SJCRH30 (cell line): ENCODE measurements around the gene SMAP1. TPM values are rescaled to one million over a fixed set of nuclear protein-coding genes. Genes with fewer than 3 reads are reported as not detected.

Experiments
- DNase-seq, 2 experiments: peaks; one replicate each; pipeline ENCODE4 v3.0.0-alpha.2; 2015 to 2020
- H3K27ac ChIP-seq: fragments of 250-450 bp; sonication (Bioruptor Pico); 2 replicates; pipeline ENCODE4 v1.5.1; 2020; ENCODE audit warnings: mild to moderate bottlenecking, moderate library complexity
- H3K27me3 ChIP-seq: fragments of 250-450 bp; sonication (Bioruptor Pico); 2 replicates; pipeline ENCODE4 v1.5.1; 2020; ENCODE audit warnings: mild to moderate bottlenecking, moderate library complexity
- H3K36me3 ChIP-seq: fragments of 250-450 bp; sonication (Bioruptor Pico); 2 replicates; pipeline ENCODE4 v1.5.1; 2020; ENCODE audit warnings: mild to moderate bottlenecking, moderate library complexity
- H3K4me1 ChIP-seq: fragments of 250-450 bp; sonication (Bioruptor Pico); 2 replicates; pipeline ENCODE4 v1.5.1; 2020; ENCODE audit warnings: mild to moderate bottlenecking, moderate library complexity
- H3K4me3 ChIP-seq: fragments of 250-450 bp; sonication (Bioruptor Pico); 2 replicates; pipeline ENCODE4 v1.5.1; 2020; ENCODE audit warnings: mild to moderate bottlenecking, moderate library complexity
- H3K9me3 ChIP-seq: fragments of 250-450 bp; sonication (Bioruptor Pico); replicated peaks from 2 replicates; pipeline ENCODE4 v1.5.1; 2020; ENCODE audit warnings: mild to moderate bottlenecking, moderate library complexity
- total RNA-seq: library from RNA; depleted of rRNA; stranded (reverse); fragments of >200 nt; shearing (Covaris generic); gene quantifications from 2 replicates; pipeline ENCODE4 v1.2.3, GENCODE V29; 2014; rRNA removed

Gene SMAP1
- total RNA-seq, result 35.5 and 35.7 TPM in 2 replicates

DNA sequence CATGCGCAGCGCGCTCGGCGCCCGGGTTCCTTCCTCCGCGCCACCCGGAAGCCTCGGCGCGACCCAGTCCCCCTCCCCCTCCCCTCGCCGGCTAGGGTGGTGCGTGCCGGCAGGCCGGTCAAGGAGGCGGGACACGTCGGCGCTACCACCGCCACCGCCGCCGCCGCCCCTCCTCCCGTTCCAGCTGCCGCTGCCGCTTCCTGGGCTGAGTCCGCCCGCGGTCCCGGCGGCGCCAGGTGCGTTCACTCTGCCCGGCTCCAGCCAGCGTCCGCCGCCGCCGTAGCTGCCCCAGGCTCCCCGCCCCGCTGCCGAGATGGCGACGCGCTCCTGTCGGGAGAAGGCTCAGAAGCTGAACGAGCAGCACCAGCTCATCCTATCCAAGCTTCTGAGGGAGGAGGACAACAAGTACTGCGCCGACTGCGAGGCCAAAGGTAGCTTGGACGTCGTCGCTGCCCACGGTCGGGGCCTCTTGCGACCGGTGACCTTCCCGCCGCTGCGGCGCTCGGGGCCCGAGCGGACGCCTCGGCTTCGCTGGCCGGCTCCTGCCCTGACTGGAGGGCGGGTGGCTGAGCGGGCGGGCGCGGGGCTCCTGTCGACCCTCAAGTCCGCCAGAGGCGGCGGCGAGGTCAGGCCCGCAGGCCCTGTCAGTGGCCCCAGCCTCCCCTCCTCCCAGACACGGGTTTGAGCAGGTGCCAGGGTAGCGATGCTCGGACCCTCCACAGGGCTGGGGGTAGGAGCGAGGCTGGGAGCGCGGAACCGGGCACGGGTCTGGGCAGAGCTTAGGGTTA lies at the start of gene SMAP1:
Gene SMAP1 (plus strand): TSS at position 173 of the 788 bp plus-strand sequence. CDS start 141 bp downstream, at position 314.
- peak within 1 kb of the TSS; percentile 86 for H3K27ac ChIP-seq
- no peaks in the 10 kb centered on the region for H3K27me3 ChIP-seq
- no peaks in the 10 kb centered on the region for H3K9me3 ChIP-seq
- H3K4me3 ChIP-seq, result peak within 1 kb of the TSS; percentile 93
- peaks cover 5% of the 10 kb centered on the region; the same call in 1 of the 2 replicates for H3K4me1 ChIP-seq
- peak; percentile 96 for DNase-seq
- H3K36me3 ChIP-seq, result no peaks in the 10 kb centered on the region

DNA sequence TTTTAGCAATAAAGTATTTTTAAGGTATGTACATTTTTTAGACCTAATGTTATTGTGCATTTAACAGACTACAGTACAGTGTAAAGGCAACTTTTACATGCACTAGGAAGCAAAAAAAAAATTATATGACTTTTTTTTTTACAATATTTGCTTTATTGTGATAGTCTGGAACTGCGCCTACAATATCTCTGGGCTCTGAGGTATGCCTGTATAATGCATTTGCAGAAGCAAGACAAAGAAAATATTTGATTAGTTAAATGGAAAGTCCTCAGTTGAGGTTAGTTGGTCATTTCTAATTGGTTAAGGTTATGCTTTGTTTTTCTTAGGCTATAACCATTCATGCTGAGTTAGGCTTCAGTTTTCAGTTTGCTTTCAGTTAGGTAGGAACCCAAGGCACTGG lies 46.9 kb upstream of the SMAP1 start:
- DNase-seq, result no peak

DNA sequence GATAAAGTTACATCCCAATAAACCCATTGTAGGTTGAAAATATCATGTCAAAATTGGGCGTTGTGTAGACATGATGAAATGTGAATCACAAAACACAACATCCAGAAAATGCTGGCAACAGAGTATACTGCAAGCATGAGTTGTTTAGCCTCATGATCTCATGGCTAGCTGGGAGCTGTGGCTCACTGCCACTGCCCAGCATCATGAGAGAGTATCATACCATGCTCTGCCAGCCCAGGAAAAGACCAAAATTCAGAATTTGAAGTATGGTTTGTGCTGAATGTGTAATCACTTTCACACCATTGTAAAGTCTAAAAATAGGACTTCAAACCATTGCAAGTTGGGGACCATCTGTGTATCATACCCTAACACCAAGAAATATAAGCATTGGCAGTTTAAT lies 45.2 kb upstream of the SMAP1 start:
- H3K4me1 ChIP-seq, result no peaks in the 10 kb centered on the region
- no peaks in the 10 kb centered on the region for H3K27me3 ChIP-seq
- H3K4me3 ChIP-seq, result no peak overlapping the region
- DNase-seq, result no peak
- no peaks in the 10 kb centered on the region; the same call in 1 of the 2 replicates for H3K9me3 ChIP-seq
- H3K36me3 ChIP-seq, result no peaks in the 10 kb centered on the region
- no peak overlapping the region for H3K27ac ChIP-seq

More for the DNA sequence above, 46.9 kb upstream of the SMAP1 start:
- H3K4me3 ChIP-seq, result no peak overlapping the region
- H3K36me3 ChIP-seq, result no peaks in the 10 kb centered on the region
- H3K4me1 ChIP-seq, result no peaks in the 10 kb centered on the region
- H3K27me3 ChIP-seq, result no peaks in the 10 kb centered on the region
- no peak overlapping the region for H3K27ac ChIP-seq
- no peaks in the 10 kb centered on the region; the same call in 1 of the 2 replicates for H3K9me3 ChIP-seq

DNA sequence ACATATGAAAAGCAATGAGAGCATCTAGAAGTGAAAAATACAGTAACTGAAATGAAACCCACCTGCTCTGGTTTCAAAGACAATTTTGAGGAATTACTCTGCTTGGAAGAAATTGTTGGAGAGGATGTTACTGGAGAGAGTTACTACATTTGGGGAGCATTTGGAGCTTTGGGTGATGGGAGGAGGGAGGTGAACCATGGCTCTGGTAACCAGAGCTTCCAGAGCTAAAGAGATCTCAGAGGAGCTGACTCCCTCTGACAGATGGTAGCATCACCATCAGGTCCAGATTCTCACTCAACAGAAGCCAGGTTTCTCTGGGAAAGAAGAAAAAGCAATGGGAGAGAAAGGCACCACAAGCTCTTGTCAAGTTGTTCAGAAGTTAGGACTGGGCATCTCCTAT lies 42.2 kb upstream of the SMAP1 start:
- H3K9me3 ChIP-seq, result no peaks in the 10 kb centered on the region; the same call in 1 of the 2 replicates
- DNase-seq, result no peak
- H3K36me3 ChIP-seq, result no peaks in the 10 kb centered on the region
- H3K27ac ChIP-seq, result no peak overlapping the region
- no peaks in the 10 kb centered on the region for H3K27me3 ChIP-seq
- no peaks in the 10 kb centered on the region for H3K4me1 ChIP-seq
- H3K4me3 ChIP-seq, result no peak overlapping the region

DNA sequence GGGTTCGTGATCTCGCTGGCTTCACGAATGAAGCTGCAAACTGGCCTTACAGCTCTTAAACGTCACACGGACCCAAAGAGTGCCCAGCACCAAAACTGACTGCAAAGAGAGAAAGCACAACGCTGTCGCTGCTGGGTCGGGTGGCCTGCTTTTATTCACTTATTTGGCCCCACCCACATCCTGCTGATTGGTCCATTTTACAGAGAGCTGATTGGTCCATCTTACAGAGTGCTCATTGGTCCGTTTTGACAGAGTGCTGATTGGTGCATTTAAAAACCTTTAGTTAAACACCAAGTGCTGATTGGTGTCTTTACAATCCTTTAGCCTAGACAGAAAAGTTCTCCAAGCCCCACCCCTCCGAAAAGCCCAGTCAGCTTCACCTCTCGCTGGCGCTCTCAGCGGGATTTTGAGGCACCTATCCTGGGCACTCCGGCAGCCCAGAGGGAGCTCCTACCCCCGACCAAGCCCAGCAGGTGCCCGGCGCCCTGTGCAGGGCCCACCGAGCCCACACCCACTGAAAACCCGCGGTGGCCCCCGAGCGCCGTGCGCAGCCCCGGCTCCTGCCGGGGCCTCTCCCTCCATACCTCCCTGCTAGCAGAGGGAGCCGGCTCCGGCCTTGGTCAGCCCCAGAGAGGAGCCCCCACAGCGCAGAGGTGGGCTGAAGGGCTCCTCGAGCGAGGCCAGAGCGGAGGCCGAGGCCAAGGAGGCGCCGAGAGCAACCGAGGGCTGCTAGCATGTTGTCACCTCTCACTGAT lies 40.0 kb upstream of the SMAP1 start:
- H3K4me3 ChIP-seq, result no peak overlapping the region
- no peaks in the 10 kb centered on the region for H3K36me3 ChIP-seq
- no peaks in the 10 kb centered on the region for H3K9me3 ChIP-seq
- no peaks in the 10 kb centered on the region for H3K4me1 ChIP-seq
- DNase-seq, result no peak
- H3K27ac ChIP-seq, result no peak overlapping the region
- H3K27me3 ChIP-seq, result no peaks in the 10 kb centered on the region

DNA sequence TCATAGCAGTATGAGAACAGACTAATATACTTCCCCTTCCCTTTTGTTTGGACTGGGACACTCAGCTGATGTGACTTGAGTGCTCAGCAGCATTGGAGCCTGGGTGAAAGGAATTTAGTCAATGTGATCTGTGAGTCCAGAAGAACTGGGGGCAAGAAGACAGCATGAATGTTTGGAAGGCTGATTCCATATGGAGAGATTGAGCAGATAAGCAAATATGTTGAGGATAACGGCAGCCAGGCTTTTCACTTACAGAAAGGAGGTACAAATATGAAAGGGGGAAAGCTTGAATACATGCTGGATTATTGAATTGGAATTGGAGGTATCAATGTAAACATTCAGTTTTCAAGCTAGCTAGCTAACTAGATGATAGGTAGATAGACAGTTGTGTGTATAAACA lies 37.8 kb upstream of the SMAP1 start:
- no peak overlapping the region for H3K27ac ChIP-seq
- no peak for DNase-seq
- H3K9me3 ChIP-seq, result no peaks in the 10 kb centered on the region
- no peaks in the 10 kb centered on the region for H3K4me1 ChIP-seq
- no peaks in the 10 kb centered on the region for H3K36me3 ChIP-seq
- no peaks in the 10 kb centered on the region for H3K27me3 ChIP-seq
- H3K4me3 ChIP-seq, result no peak overlapping the region

DNA sequence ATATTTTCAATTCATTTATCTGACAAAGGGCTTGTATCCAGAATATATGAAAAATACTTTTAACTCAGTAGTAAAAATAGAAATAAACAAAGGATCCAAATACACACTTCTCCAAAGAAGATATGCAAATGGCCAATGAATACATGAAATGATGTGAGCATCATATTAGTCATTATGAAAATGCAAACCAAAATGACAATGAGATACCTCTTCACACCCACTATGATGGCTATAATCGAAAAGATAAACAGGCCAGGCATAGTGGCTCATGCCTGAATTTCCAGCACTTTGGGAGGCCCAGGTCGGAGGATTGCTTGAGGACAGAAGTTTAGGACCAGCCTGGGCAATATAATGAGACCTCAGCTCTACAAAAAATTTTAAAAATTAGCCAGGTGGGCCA lies 33.8 kb upstream of the SMAP1 start:
- Histone ChIP-seq H3K9me3 (no peaks in the 10 kb centered on the region), H3K4me3 (no peak overlapping the region), H3K4me1 (no peaks in the 10 kb centered on the region), H3K27me3 (no peaks in the 10 kb centered on the region; the same call in 1 of the 2 replicates), H3K27ac (no peak overlapping the region), H3K36me3 (no peaks in the 10 kb centered on the region)
- DNase-seq, result no peak

DNA sequence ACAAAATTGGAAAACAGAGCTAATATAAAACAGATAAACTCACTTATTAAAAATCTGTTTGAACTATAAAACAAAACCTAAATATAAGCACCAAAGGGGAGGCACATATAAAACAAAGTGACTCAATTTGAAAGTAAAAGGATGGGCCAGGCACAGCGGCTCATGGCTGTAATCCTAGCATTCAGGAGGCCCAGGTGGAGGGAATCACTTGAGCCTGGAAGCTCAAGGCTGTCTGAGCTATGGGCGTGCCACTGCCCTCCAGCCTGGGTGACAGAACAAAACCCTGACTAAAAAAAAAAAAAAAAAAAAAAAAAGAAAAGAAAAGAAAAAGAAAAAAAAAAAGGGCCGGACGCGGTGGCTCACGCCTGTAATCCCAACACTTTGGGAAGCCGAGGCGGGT lies 31.1 kb upstream of the SMAP1 start:
- DNase-seq, result no peak
- no peak overlapping the region for H3K4me3 ChIP-seq
- no peak overlapping the region for H3K27ac ChIP-seq
- no peaks in the 10 kb centered on the region for H3K36me3 ChIP-seq
- H3K27me3 ChIP-seq, result peaks cover 3% of the 10 kb centered on the region; the same call in 1 of the 2 replicates
- H3K4me1 ChIP-seq, result no peaks in the 10 kb centered on the region
- no peaks in the 10 kb centered on the region for H3K9me3 ChIP-seq

DNA sequence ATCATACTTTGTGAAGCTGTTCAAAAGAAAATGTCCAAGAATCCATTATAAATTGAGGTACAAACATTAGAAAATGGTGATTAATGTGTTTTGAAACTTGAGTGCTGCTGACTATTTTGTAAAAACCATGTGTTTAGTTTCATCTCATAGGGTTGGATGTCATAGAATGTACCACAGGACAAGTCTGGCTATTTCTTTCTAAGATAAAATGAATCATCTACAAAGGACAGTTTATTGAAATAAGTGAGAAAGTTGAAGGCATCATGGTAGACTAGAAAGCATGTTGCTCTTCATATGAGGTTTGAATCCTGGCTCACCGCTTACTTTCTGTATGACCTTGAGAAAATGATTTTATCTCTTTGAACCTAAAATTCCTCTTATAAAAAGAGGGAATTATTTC lies 29.2 kb upstream of the SMAP1 start:
- Histone ChIP-seq H3K27me3 (peaks cover 3% of the 10 kb centered on the region; the same call in 1 of the 2 replicates), H3K4me3 (no peak overlapping the region), H3K27ac (no peak overlapping the region), H3K36me3 (no peaks in the 10 kb centered on the region), H3K4me1 (no peaks in the 10 kb centered on the region), H3K9me3 (no peaks in the 10 kb centered on the region)
- DNase-seq, result no peak

DNA sequence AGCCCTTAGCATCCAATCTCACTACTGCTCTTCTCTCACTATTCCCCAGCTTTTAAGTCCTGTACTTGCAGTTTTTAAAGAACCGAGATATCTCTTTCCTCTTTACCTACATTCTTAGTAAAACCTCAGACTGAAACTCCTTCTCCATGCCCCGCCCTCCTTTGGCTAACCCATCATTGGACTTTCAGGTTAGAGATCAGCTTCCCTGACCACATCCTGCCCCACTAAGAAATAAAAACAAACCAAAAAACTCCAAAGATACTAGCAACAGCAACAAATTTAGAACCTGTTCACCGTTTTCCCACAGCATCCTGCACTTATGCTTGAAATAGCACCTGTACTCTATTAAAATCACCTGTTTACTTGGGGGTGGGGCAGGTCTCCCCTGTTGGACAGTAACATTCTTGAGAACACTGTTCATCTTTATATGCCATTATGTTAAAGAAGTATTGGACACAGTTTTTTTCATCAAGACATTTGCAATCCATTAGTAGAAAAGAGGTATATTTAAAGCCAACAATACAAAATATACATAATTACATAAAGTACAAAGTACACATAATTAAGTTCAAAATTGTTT lies 16.3 kb upstream of the SMAP1 start:
- Histone ChIP-seq H3K27me3 (0 out of 2 replicates have a peak, but pooled peaks cover 2% of the 10 kb centered on the region), H3K4me1 (no peaks in the 10 kb centered on the region), H3K4me3 (no peak overlapping the region)

DNA sequence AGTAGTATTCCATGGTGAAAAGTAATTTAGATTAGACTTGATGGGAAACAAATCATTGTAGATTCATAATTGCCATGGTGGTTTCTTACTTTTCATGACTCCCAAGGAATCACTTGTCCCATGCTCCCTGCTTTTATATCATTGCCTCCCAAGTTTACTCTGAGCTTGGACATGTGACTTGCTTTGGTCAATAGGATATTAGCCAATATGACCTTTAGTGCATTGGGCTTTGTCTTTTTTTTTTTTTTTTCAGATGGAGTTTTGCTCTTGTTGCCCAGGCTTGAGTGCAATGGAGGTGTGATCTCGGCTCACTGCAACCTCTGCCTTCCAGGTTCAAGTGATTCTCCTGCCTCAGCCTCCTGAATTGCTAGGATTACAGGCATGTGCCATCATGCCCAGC lies 15.5 kb upstream of the SMAP1 start:
- DNase-seq, result no peak
- H3K9me3 ChIP-seq, result no peaks in the 10 kb centered on the region
- H3K4me1 ChIP-seq, result no peaks in the 10 kb centered on the region
- 0 out of 2 replicates have a peak, but pooled peaks cover 2% of the 10 kb centered on the region for H3K27me3 ChIP-seq
- H3K36me3 ChIP-seq, result no peaks in the 10 kb centered on the region
- H3K27ac ChIP-seq, result no peak overlapping the region
- H3K4me3 ChIP-seq, result no peak overlapping the region

More for the DNA sequence above, 16.3 kb upstream of the SMAP1 start:
- Histone ChIP-seq H3K36me3 (no peaks in the 10 kb centered on the region), H3K9me3 (no peaks in the 10 kb centered on the region), H3K27ac (no peak overlapping the region)
- no peak for DNase-seq

DNA sequence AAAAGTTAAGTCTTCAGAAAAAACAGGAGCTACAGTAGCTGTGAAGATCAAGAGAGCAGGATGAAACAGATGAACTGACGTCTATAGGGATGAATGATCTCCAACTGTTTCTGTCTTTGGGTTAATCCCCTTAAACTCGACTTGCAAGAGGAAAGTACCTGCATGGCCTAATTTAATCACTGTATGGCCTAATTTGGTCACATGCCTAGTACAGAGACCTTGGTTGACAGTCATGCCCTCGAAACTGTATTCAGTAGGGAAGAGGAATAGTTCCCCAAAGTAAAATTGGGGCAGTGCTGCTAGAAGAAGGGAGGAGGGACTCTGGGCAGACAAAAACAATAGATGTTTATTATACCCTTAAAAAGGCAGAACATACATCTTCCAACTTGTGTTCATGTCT lies 10.0 kb upstream of the SMAP1 start:
- no peaks in the 10 kb centered on the region for H3K36me3 ChIP-seq

DNA sequence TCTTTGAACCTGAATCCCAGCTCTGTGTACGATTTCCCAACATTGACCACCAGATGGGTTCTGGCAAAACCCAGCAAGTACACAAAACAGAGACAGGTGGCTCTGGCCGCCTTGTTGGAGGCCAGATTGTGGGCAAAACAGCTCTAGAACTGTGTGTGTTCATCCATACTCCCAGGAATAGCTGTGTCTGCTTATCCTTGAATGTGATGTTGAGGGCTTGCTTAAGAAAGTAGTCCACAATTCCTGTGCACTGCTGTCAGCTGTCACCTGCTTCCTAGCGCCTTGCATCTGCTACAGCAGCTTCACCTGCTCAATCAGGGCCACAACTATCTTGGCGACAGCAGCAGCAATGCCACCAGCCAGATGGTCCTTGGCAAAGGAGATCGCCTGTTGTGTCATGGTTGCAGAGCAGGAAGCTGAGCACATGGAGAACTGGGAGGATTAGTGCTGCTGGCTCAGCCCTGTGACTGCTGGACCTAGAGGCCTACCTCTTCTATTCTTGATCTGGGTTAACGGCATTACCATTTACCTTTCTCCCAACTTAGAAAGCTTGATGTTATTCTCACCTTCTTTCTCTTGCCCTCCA lies 3.7 kb upstream of the SMAP1 start:
- DNase-seq, result no peak
- H3K9me3 ChIP-seq, result 0 out of 2 replicates have a peak, but pooled peaks cover 4% of the 10 kb centered on the region
- H3K4me1 ChIP-seq, result no peaks in the 10 kb centered on the region; the same call in 1 of the 2 replicates
- no peak overlapping the region for H3K27ac ChIP-seq
- H3K27me3 ChIP-seq, result 0 out of 2 replicates have a peak, but pooled peaks cover 3% of the 10 kb centered on the region
- H3K36me3 ChIP-seq, result no peaks in the 10 kb centered on the region
- H3K4me3 ChIP-seq, result no peak overlapping the region

More for the DNA sequence above, 10.0 kb upstream of the SMAP1 start:
- no peak for DNase-seq
- no peak overlapping the region for H3K4me3 ChIP-seq
- H3K4me1 ChIP-seq, result no peaks in the 10 kb centered on the region
- no peak overlapping the region for H3K27ac ChIP-seq
- 0 out of 2 replicates have a peak, but pooled peaks cover 4% of the 10 kb centered on the region for H3K9me3 ChIP-seq
- H3K27me3 ChIP-seq, result 0 out of 2 replicates have a peak, but pooled peaks cover 3% of the 10 kb centered on the region

DNA sequence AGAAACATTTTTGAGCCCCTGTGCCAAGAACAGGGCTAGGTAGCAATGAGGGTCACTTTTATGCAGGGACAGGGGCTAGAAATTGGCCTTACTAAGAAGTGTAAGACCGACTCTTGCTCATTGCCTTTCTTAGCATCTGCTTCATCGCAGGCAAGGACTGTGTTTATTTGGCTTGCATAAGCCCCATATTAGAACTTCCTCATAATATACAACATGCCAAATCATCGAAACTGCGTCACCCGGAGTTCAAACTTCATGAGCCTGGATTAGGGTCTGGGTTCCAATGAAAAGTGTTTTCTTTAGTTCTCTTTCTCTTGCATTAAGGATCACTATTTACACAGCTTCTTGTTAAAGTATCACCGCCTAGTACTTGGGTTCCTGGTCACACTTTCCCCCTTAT lies 977 bp upstream of the SMAP1 start:
- Histone ChIP-seq H3K4me3 (peak overlapping the region; percentile 93), H3K4me1 (peaks cover 5% of the 10 kb centered on the region; the same call in 1 of the 2 replicates), H3K27ac (peak overlapping the region; percentile 86; the same call in 1 of the 2 replicates), H3K27me3 (0 out of 2 replicates have a peak, but pooled peaks cover 3% of the 10 kb centered on the region), H3K9me3 (no peaks in the 10 kb centered on the region), H3K36me3 (no peaks in the 10 kb centered on the region)
- DNase-seq, result no peak
